ENCODE results near the gene PTPDC1.

The PTPDC1 gene

DNA sequence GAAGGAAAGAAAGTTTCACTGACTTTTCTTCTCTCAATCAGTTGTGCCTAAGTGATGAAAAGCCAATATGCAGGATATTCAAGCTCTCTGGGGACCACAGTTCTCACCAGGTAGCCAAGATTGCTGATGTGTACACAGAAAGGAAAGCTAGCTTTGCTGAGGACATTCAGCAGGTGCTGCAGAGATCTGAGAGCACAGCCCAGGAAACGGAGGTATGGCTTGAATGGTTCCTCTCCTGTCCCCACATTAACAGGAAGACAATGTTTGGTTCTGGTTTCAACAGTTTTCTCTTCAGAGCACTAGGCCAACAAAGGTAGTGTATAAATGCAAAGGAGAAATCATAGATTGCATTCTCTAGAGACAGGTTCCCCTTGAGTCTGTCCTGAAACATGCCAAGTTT, 69.6 kb downstream of the PTPDC1 start:
- DNase-seq (ENCODE audit: low spot score): no peak
- H3K27ac ChIP-seq: no peak overlapping the region
- ChIA-PET CTCF (interaction anchor here (0.6 kb wide), 1 partner anchor 98 kb away, joined by 3 read pairs; no protein-coding TSS in a partner anchor), POLR2A (ENCODE audit: low non-redundant PET) (no interaction called here)
- TF ChIP-seq, protein P1, sequence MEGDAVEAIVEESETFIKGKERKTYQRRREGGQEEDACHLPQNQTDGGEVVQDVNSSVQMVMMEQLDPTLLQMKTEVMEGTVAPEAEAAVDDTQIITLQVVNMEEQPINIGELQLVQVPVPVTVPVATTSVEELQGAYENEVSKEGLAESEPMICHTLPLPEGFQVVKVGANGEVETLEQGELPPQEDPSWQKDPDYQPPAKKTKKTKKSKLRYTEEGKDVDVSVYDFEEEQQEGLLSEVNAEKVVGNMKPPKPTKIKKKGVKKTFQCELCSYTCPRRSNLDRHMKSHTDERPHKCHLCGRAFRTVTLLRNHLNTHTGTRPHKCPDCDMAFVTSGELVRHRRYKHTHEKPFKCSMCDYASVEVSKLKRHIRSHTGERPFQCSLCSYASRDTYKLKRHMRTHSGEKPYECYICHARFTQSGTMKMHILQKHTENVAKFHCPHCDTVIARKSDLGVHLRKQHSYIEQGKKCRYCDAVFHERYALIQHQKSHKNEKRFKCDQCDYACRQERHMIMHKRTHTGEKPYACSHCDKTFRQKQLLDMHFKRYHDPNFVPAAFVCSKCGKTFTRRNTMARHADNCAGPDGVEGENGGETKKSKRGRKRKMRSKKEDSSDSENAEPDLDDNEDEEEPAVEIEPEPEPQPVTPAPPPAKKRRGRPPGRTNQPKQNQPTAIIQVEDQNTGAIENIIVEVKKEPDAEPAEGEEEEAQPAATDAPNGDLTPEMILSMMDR (conservative IDR thresholded peaks at IDR 0.05; ENCODE audit: low read depth): no peak

DNA sequence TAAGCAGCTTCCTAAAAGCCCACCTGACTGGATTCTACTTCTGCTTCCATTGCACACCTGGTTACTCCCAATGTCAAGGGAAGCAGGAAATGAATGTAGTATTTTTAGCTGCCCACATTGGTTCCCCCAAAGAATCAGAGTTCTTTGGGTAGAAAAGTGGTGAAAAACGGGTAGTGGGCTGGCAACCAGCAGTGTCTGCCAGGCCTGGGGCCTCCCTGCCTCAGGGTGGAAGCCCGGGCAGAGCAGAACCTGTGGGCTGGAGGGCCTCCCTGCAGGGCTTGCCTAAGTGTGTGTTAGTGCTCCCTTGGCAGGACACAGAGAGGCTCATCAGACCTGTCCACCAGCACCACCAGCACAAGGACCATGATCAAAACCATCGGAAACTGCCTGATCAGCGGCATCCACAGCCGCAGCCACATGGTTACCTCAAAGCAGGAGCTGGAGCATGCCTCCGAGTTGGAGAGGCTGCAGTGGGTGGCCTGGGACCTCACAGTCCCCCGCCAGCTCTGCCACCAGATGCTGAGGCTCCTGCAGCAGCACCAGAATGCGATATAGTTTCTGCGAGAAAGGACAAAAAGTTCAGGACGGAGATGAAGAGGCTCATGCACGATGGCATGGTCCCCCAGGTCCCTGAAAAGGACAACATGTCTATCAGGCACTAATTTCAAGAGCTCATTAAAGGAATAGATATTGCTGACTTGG, 72.2 kb downstream of the PTPDC1 start:
- CTCF ChIA-PET: interaction anchor here (2.8 kb wide), 1 partner anchor 142 kb away, joined by 8 read pairs; no protein-coding TSS in a partner anchor
- TF ChIP-seq, protein P1 (conservative IDR thresholded peaks at IDR 0.05; ENCODE audit: low read depth): no peak
- H3K27ac ChIP-seq: peak overlapping the region; percentile 79
- POLR2A ChIA-PET (ENCODE audit: low non-redundant PET): no interaction called here
- no peak for DNase-seq (ENCODE audit: low spot score)

DNA sequence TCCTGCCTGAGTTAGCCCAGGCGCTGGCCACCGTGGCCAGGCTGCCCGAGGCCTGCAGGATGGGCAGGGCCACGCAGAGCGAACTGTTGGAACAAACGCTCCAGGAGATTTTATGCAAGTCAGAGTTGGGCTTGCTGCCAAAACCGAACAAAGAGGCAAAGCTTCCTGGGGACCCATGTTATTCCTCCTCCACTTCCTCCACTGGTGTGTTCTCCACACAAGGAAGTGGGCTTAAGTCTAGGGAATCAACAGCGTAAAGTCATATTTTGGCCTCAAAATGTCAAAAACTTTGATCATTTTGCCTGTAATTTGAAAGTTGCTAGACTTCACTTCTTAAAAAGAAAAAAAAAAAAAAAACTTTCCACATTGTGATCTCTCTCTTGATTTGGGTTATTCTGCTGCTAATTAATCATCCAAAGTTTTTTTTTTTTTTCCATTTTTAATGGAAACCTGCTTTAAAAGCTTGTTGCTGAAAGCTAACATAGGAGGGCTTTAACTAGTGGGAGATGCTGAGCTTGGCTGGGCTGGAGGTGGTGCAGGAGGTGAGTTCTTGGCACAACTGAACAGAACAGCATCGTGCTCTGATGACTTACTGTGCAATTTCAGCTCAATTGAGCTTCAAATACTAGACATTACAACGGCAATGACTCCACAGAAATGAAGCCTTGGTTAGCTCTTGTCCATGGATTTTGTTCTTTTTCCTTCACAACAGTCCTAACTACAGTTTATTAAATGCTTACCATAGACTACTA, 73.0 kb downstream of the PTPDC1 start:
- peak overlapping the region; percentile 79 for H3K27ac ChIP-seq
- POLR2A ChIA-PET (ENCODE audit: low non-redundant PET): no interaction called here
- CTCF ChIA-PET: interaction anchor here (0.6 to 2.8 kb wide), 3 partner anchors 24 to 143 kb away, joined by 3 to 8 read pairs (median 3); no protein-coding TSS in a partner anchor
- TF ChIP-seq, protein P1 (conservative IDR thresholded peaks at IDR 0.05; ENCODE audit: low read depth): no peak
- DNase-seq (ENCODE audit: low spot score): peak; percentile 73

Measured in RWPE1 (cell line).